Liver (tissue), 9 donors: ENCODE results near the gene ZNF878. TPM values are rescaled to one million over a fixed set of nuclear protein-coding genes. Genes with fewer than 3 reads are reported as not detected.
A peak's percentile ranks its signal among the peaks of the same experiment; 100 is the strongest.

ENCODE experiments used
- DNase-seq: peaks from one replicate; pipeline ENCODE4 v3.0.0-alpha.2; 2017; ENCODE audit warnings: low spot score
- H3K27ac ChIP-seq, 2 donors: one replicate each; pipeline ENCODE4 v1.7.0; 2013; ENCODE audit warnings: inconsistent platforms in 2 of 2, low read length in 2 of 2, control low read depth in 1 of 2, low read depth in 1 of 2, mild to moderate bottlenecking in 1 of 2
- H3K27me3 ChIP-seq, 4 donors: one replicate each; pipeline versions ENCODE4 v1.6.1 to v1.7.0; 2013; ENCODE audit warnings: low read length in 3 of 4, inconsistent platforms in 1 of 4, mild to moderate bottlenecking in 1 of 4, moderate library complexity in 1 of 4; ENCODE audit not compliant: control insufficient read depth in 4 of 4, insufficient read depth in 4 of 4
- H3K36me3 ChIP-seq, 4 donors: one replicate each; pipeline versions ENCODE4 v1.6.1 to v1.7.0; 2013; ENCODE audit warnings: low read length in 3 of 4, mild to moderate bottlenecking in 3 of 4, low read depth in 1 of 4, moderate library complexity in 1 of 4; ENCODE audit not compliant: control insufficient read depth in 4 of 4, insufficient read depth in 3 of 4
- H3K4me1 ChIP-seq, 4 donors: one replicate each; pipeline versions ENCODE4 v1.6.1 to v1.7.0; 2013; ENCODE audit warnings: low read length in 3 of 4, mild to moderate bottlenecking in 3 of 4, moderate library complexity in 1 of 4; ENCODE audit not compliant: control insufficient read depth in 4 of 4, insufficient read depth in 4 of 4
- H3K4me3 ChIP-seq, 3 donors: one replicate each; pipeline versions ENCODE4 v1.6.1 to v1.7.0; 2013; ENCODE audit warnings: low read length in 3 of 3, control low read depth in 1 of 3, low read depth in 1 of 3, mild to moderate bottlenecking in 1 of 3
- H3K9ac ChIP-seq, 2 donors: one replicate each; pipeline ENCODE4 v1.7.0; 2013; ENCODE audit warnings: low read length in 2 of 2, mild to moderate bottlenecking in 2 of 2, moderate library complexity in 2 of 2, control low read depth in 1 of 2, low read depth in 1 of 2
- H3K9me3 ChIP-seq, 4 donors: one replicate each; pipeline versions ENCODE4 v1.6.1 to v1.7.0; 2013; ENCODE audit warnings: low read length in 3 of 4; ENCODE audit not compliant: control insufficient read depth in 4 of 4
- CTCF ChIP-seq: fragments of 150-350 bp; IDR thresholded peaks from 2 replicates; pipeline ENCODE4 v1.5.1; 2017; ENCODE audit warnings: improper control_type of control experiment, low read depth, low read length; ENCODE audit not compliant: missing input control
- EGR1 ChIP-seq, 2 donors: IDR thresholded peaks; 2 replicates each; pipeline ENCODE4 v1.6.1; 2016 to 2018; ENCODE audit warnings: antibody characterized with exemption in 2 of 2, low read depth in 2 of 2
- FOXA1 ChIP-seq: IDR thresholded peaks from 2 replicates; pipeline ENCODE4 v1.6.1; 2016; ENCODE audit warnings: antibody characterized with exemption
- GABPA ChIP-seq, 2 donors: IDR thresholded peaks in 1 of 2; conservative IDR thresholded peaks in 1 of 2; 2 replicates each; pipeline ENCODE4 v1.6.1; 2016; ENCODE audit warnings: antibody characterized with exemption in 2 of 2, mild to moderate bottlenecking in 1 of 2, moderate library complexity in 1 of 2
- HNF4A ChIP-seq, 2 donors: conservative IDR thresholded peaks; 2 replicates each; pipeline ENCODE4 v1.6.1; 2016; ENCODE audit warnings: antibody characterized with exemption in 2 of 2, mild to moderate bottlenecking in 2 of 2
- HNF4G ChIP-seq: IDR thresholded peaks from 2 replicates; pipeline ENCODE4 v1.6.1; 2016; ENCODE audit warnings: antibody characterized with exemption
- JUND ChIP-seq, 2 donors: IDR thresholded peaks; 2 replicates each; pipeline ENCODE4 v1.6.1; 2016; ENCODE audit warnings: antibody characterized with exemption in 2 of 2
- NR2F2 ChIP-seq: IDR thresholded peaks from 2 replicates; pipeline ENCODE4 v1.6.1; 2016; ENCODE audit warnings: antibody characterized with exemption
- RAD21 ChIP-seq, 2 donors: IDR thresholded peaks; 2 replicates each; pipeline ENCODE4 v1.6.1; 2016; ENCODE audit warnings: antibody characterized with exemption in 2 of 2, mild to moderate bottlenecking in 2 of 2
- REST ChIP-seq: IDR thresholded peaks from 2 replicates; pipeline ENCODE4 v1.6.1; 2016; ENCODE audit warnings: antibody characterized with exemption, mild to moderate bottlenecking
- SP1 ChIP-seq: IDR thresholded peaks from 2 replicates; pipeline ENCODE4 v1.6.1; 2018; ENCODE audit warnings: antibody characterized with exemption, mild to moderate bottlenecking
- TAF1 ChIP-seq: conservative IDR thresholded peaks from 2 replicates; pipeline ENCODE4 v1.6.1; 2016; ENCODE audit warnings: antibody characterized with exemption, mild to moderate bottlenecking
- YY1 ChIP-seq: IDR thresholded peaks from 2 replicates; pipeline ENCODE4 v1.6.1; 2016; ENCODE audit warnings: antibody characterized with exemption, mild to moderate bottlenecking
- ZBTB33 ChIP-seq: IDR thresholded peaks from 2 replicates; pipeline ENCODE4 v1.6.1; 2016; ENCODE audit warnings: antibody characterized with exemption
- whole genome bisulfite sequencing: extraction: QIAGEN DNeasy Blood & Tissue Kit; methylation state at CpG from one replicate; pipeline ENCODE4 v1.1.7; 2013; 5-methylcytosine and 5-hydroxymethylcytosine counted together
- polyA plus RNA-seq, 2 donors: library from polyadenylated mRNA; stranded (reverse) in 1 of 2; unstranded in 1 of 2; fragments of 200-250 nt in 1 of 2; fragments of >200 nt in 1 of 2; fragmentation: Nextera tagmentation in 1 of 2; extraction: Ambion mirVana in 1 of 2; gene quantifications; one replicate each; pipeline versions ENCODE4 v1.2.1 to v1.2.3, GENCODE V29; 2013 to 2015
- total RNA-seq, 2 donors: library from RNA; depleted of rRNA; stranded (reverse); fragments of >200 nt; gene quantifications; one replicate each; pipeline ENCODE4 v1.2.3, GENCODE V29; 2014
- TF ChIP-seq, protein P1 (sequence below): IDR thresholded peaks from 2 replicates; pipeline ENCODE4 v1.6.1; 2016; ENCODE audit warnings: antibody characterized with exemption
- TF ChIP-seq, protein P2 (sequence below): IDR thresholded peaks from 2 replicates; pipeline ENCODE4 v1.6.1; 2016; ENCODE audit warnings: antibody characterized with exemption
- donor health status: healthy.
- donor health status: healthy.
- donor health status: healthy.
- donor health status: healthy.
- donor health status: healthy.

The ZNF878 gene
- total and polyA plus RNA-seq, 4 donors: 0.25 to 0.33 TPM; not detected in 2

GRCh38 chr19:12092956-12093355, 40.2 kb upstream of the ZNF878 start:
- DNase-seq: no peak
- Histone ChIP-seq H3K27me3 (no peaks in the 10 kb centered on the region), H3K4me3 (peak overlapping the region in 1 of 3 donors; percentile 61), H3K9me3 (peaks cover 2 to 11% (median 5%) of the 10 kb centered on the region in 4 donors), H3K4me1 (no peaks in the 10 kb centered on the region), H3K36me3 (peaks cover 0 to 5% (median 0%) of the 10 kb centered on the region in 4 donors), H3K9ac (no peak overlapping the region), H3K27ac (no peak overlapping the region)
- 34% methylated on average over 10 of the region's 10 CpGs for WGBS
- TF ChIP-seq SP1 (no peak), HNF4A (conservative IDR thresholded peaks at IDR 0.05) (no peak), REST (no peak), JUND (IDR thresholded peaks at IDR 0.05) (no peak), CTCF (no peak), NR2F2 (no peak), EGR1 (IDR thresholded peaks at IDR 0.05; ENCODE audit: low read depth in 2 of 2) (no peak), GABPA (IDR thresholded peaks at IDR 0.05 in 1 of 2, conservative IDR thresholded peaks at IDR 0.05 in 1 of 2) (no peak), HNF4G (no peak), ZBTB33 (no peak), YY1 (no peak), FOXA1 (no peak), RAD21 (IDR thresholded peaks at IDR 0.05) (no peak), TAF1 (no peak)
- TF ChIP-seq, protein P1, sequence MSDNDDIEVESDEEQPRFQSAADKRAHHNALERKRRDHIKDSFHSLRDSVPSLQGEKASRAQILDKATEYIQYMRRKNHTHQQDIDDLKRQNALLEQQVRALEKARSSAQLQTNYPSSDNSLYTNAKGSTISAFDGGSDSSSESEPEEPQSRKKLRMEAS: no peak
- TF ChIP-seq, protein P2, sequence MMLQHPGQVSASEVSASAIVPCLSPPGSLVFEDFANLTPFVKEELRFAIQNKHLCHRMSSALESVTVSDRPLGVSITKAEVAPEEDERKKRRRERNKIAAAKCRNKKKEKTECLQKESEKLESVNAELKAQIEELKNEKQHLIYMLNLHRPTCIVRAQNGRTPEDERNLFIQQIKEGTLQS: no peak
